ENCODE measurements around the gene LNX1.

- TF ChIP-seq, protein P1, sequence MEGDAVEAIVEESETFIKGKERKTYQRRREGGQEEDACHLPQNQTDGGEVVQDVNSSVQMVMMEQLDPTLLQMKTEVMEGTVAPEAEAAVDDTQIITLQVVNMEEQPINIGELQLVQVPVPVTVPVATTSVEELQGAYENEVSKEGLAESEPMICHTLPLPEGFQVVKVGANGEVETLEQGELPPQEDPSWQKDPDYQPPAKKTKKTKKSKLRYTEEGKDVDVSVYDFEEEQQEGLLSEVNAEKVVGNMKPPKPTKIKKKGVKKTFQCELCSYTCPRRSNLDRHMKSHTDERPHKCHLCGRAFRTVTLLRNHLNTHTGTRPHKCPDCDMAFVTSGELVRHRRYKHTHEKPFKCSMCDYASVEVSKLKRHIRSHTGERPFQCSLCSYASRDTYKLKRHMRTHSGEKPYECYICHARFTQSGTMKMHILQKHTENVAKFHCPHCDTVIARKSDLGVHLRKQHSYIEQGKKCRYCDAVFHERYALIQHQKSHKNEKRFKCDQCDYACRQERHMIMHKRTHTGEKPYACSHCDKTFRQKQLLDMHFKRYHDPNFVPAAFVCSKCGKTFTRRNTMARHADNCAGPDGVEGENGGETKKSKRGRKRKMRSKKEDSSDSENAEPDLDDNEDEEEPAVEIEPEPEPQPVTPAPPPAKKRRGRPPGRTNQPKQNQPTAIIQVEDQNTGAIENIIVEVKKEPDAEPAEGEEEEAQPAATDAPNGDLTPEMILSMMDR (conservative IDR thresholded peaks at IDR 0.05 in 1 of 2, IDR thresholded peaks at IDR 0.05 in 1 of 2; ENCODE audit: low read depth in 1 of 2, low read length in 2 of 2) = no peak
- no peak for TF ChIP-seq EZH2 (IDR thresholded peaks at IDR 0.05; ENCODE audit: low read length, missing control alignments)
Observed at GRCh38 chr4:53548662-53549061, 42.6 kb downstream of the LNX1 start.

All from fibroblast of lung (primary cell).